Heart right ventricle (tissue), 16 donors: Measurements from ENCODE around the gene TNS2. TPM values are rescaled to one million over a fixed set of nuclear protein-coding genes. Genes with fewer than 3 reads are reported as not detected.
A peak's percentile ranks its signal among the peaks of the same experiment; 100 is the strongest.

Source experiments
- ATAC-seq, 8 donors: fragments of 200-7000 bp; cut with Tn5 transposase; one replicate each; pipeline ENCODE4 v1.9.1; 2020; ENCODE audit warnings: mild to moderate bottlenecking in 8 of 8, moderate library complexity in 8 of 8, moderate number of reproducible peaks in 1 of 8
- DNase-seq, 2 donors: peaks; one replicate each; pipeline ENCODE4 v3.0.0-alpha.2; 2020
- H3K27ac ChIP-seq, 10 donors: fragments of 200-600 bp; sonication (generic) in 2 of 10; one replicate each; pipeline versions ENCODE4 v1.5.0 to v1.8.0; 2020 to 2022; ENCODE audit warnings: mild to moderate bottlenecking in 3 of 10
- H3K27me3 ChIP-seq, 7 donors: fragments of 200-600 bp; one replicate each; pipeline ENCODE4 v1.8.0; 2021 to 2022; ENCODE audit warnings: mild to moderate bottlenecking in 2 of 7
- H3K36me3 ChIP-seq, 9 donors: fragments of 200-600 bp; sonication (generic) in 1 of 9; one replicate each; pipeline versions ENCODE4 v1.5.0 to v1.8.0; 2020 to 2022; ENCODE audit warnings: mild to moderate bottlenecking in 2 of 9
- H3K4me1 ChIP-seq, 9 donors: fragments of 200-600 bp; sonication (generic) in 1 of 9; one replicate each; pipeline versions ENCODE4 v1.5.0 to v1.8.0; 2020 to 2022; ENCODE audit warnings: mild to moderate bottlenecking in 4 of 9
- H3K4me3 ChIP-seq, 10 donors: fragments of 200-600 bp; sonication (generic) in 2 of 10; one replicate each; pipeline versions ENCODE4 v1.5.0 to v1.8.0; 2020 to 2022; ENCODE audit warnings: mild to moderate bottlenecking in 7 of 10, moderate library complexity in 2 of 10
- H3K9me3 ChIP-seq, 11 donors: fragments of 200-600 bp in 10 of 11; sonication (generic) in 2 of 11; one replicate each; pipeline versions ENCODE4 v1.5.0 to v1.8.0; 2013 to 2022; ENCODE audit warnings: mild to moderate bottlenecking in 2 of 11, control low read depth in 1 of 11, moderate library complexity in 1 of 11
- CTCF ChIP-seq, 9 donors: fragments of 200-600 bp; sonication (generic) in 2 of 9; IDR thresholded peaks; one replicate each; pipeline versions ENCODE4 v1.5.0 to v1.8.0; 2021 to 2022; ENCODE audit warnings: antibody characterized with exemption in 9 of 9, mild to moderate bottlenecking in 5 of 9, moderate library complexity in 1 of 9
- WGBS, 2 donors: extraction: QIAGEN DNeasy Blood & Tissue Kit; methylation state at CpG; one replicate each; pipeline ENCODE4 v1.1.7; 2013; ENCODE audit warnings: inconsistent platforms in 1 of 2; 5-methylcytosine and 5-hydroxymethylcytosine counted together
- intact Hi-C, 10 donors: fragments of 100-400 bp; cut with DNase I; formaldehyde crosslinking; loops; one replicate each; pipeline versions ENCODE4 v1.11.1 to v1.14.2; 2022
- polyA plus RNA-seq, 2 donors: library from polyadenylated mRNA; stranded (reverse); fragments of 200-250 nt; gene quantifications; one replicate each; pipeline ENCODE4 v1.2.3, GENCODE V29; 2013
- total RNA-seq, 10 donors: library from RNA; stranded (reverse); fragmentation: NEBNext Ultra II Directional in 3 of 10; extraction: Animal tissue kit (Norgen Biotek cat#: 25700) in 3 of 10; gene quantifications; one replicate each; pipeline versions ENCODE4 v1.2.1 to v1.2.4, GENCODE V29; 2021 to 2023
- donor health status: Arrhythmogenic right ventricular cardiomyopathy.
- donor health status: ischemic (EF 13 %, LVEDD 7.1; RV severe dilation, severe dysfunction).
- donor health status: healthy with polysubstance abuse.
- donor health status: DM: no; HTN: yes; CAD: no.
- donor health status: DM: no; HTN: no; CAD: no.
- donor health status: ischemic (EF 25% LVEDD 6.9; RV normal size, moderate dysfunction).
- donor health status: ischemic (EF 25% LVEDD 5.7; RV mildly dilated, moderate dysfunction).
- donor health status: healthy.
- donor health status: DM: yes; HTN: yes; CAD: no.
- donor health status: Ischemic cardiomyopathy.
- donor health status: ischemic (EF 35%, LVEDD 5.7; RV mildly dilated, moderate dysfunction).
- donor health status: nonischemic (EF 11% LVEDD 7.7; RV severe dilation, severe dysfunction).
- donor health status: DM: yes; HTN: yes; CAD: no.
- donor health status: PGD.
- donor health status: ischemic (EF 29% LVEDD 5.4; RV normal size, mild dysfunction).
- donor health status: nonischemic (EF 23%, LVEDD 6.1; RV moderate dilation, normal function).

The TNS2 gene
- total and polyA plus RNA-seq, 12 donors: 60.6 to 364 (median 77.1) TPM

- Histone ChIP-seq H3K27ac (peak overlapping the region; percentile 95 to 100 (median 100)), H3K27me3 (peaks cover 0 to 5% (median 0%) of the 10 kb centered on the region in 7 donors), H3K4me1 (peaks cover 43 to 91% (median 82%) of the 10 kb centered on the region in 9 donors), H3K4me3 (peak overlapping the region; percentile 61 to 92 (median 75)), H3K36me3 (peaks cover 0 to 32% (median 7%) of the 10 kb centered on the region in 9 donors), H3K9me3 (no peaks in the 10 kb centered on the region)
- ATAC-seq (no peak), DNase-seq (no peak)
- no peak for TF ChIP-seq CTCF (IDR thresholded peaks at IDR 0.05)
- intact Hi-C loops: no loop called here
- WGBS, 2 donors: 32 to 33% methylated on average over 2 of the region's 2 CpGs
These were observed 677 bp downstream of the TNS2 start for GRCh38 chr12:53050426-53051057.

- peak in 5 of 8 donors; percentile 2 to 23 (median 5) for ATAC-seq
- H3K36me3 ChIP-seq: peaks cover 0 to 39% (median 14%) of the 10 kb centered on the region in 9 donors
- peak in 7 of 9 donors; percentile 8 to 37 (median 28) for TF ChIP-seq CTCF (IDR thresholded peaks at IDR 0.05)
- no peaks in the 10 kb centered on the region for H3K9me3 ChIP-seq
- WGBS, 2 donors: 12 to 15% methylated on average over 11 of the region's 11 CpGs
- peak; percentile 73 to 75 for DNase-seq
- peak overlapping the region; percentile 61 to 92 (median 75) for H3K4me3 ChIP-seq
- intact Hi-C loops: no loop called here
- H3K4me1 ChIP-seq: peaks cover 40 to 91% (median 81%) of the 10 kb centered on the region in 9 donors
- H3K27ac ChIP-seq: peak overlapping the region; percentile 95 to 100 (median 100)
- H3K27me3 ChIP-seq: peaks cover 0 to under 1% (median 0%) of the 10 kb centered on the region in 7 donors
These were observed 1.4 kb downstream of the TNS2 start for GRCh38 chr12:53051058-53051880.

- no peak for ATAC-seq
- Histone ChIP-seq H3K27me3 (no peaks in the 10 kb centered on the region), H3K36me3 (peaks cover 0 to 46% (median 19%) of the 10 kb centered on the region in 9 donors), H3K4me3 (peak overlapping the region; percentile 61 to 92 (median 75)), H3K4me1 (peaks cover 40 to 94% (median 77%) of the 10 kb centered on the region in 9 donors), H3K9me3 (no peaks in the 10 kb centered on the region), H3K27ac (peak overlapping the region; percentile 95 to 100 (median 100))
- no peak for DNase-seq
- no peak for TF ChIP-seq CTCF (IDR thresholded peaks at IDR 0.05)
- WGBS, 2 donors: 30 to 45% methylated on average over 7 of the region's 7 CpGs
- intact Hi-C loops: loop anchor here in 1 of 10 donors (2.0 kb wide), 1 partner anchor 27 kb away; the partner anchor contains the start of gene SPRYD3
These were observed 2.1 kb downstream of the TNS2 start for GRCh38 chr12:53051881-53052412.
